ENCODE results near the gene ZDHHC11B. TPM values are rescaled to one million over a fixed set of nuclear protein-coding genes. Genes with fewer than 3 reads are reported as not detected.

The ZDHHC11B gene
- total and polyA plus RNA-seq, 2 of the 13 experiments (the other 11 are each of a cell fraction or from before 2014, with no cell fraction given) = 0.11 to 0.12 TPM

GRCh38 chr5:661891-662750 lies 122.4 kb downstream of the ZDHHC11B start:
- Histone ChIP-seq H2AFZ (ENCODE audit: low read length) (no peak overlapping the region), H3K4me2 (ENCODE audit: low read depth, low read length) (no peak overlapping the region), H3K79me2 (ENCODE audit: insufficient read depth, low read length) (no peaks in the 10 kb centered on the region), H3K9ac (ENCODE audit: insufficient read depth, low read depth, low read length) (no peak overlapping the region), H3K9me3 (ENCODE audit: low read length) (no peaks in the 10 kb centered on the region), H3K36me3 (replicated peaks in 1 of 2; ENCODE audit: control insufficient read depth in 1 of 2, insufficient read depth in 2 of 2, low read length in 2 of 2) (peaks cover 10 to 57% of the 10 kb centered on the region in 2 experiments), H3K27me3 (ENCODE audit: control insufficient read depth in 1 of 2, insufficient read depth in 2 of 2, low read length in 2 of 2) (no peaks in the 10 kb centered on the region; a peak in 1 of 5 replicates), H3K4me3 (replicated peaks in 1 of 3; ENCODE audit: insufficient read depth in 1 of 3, low read depth in 2 of 3, low read length in 3 of 3) (no peak overlapping the region), H3K27ac (ENCODE audit: extremely low read length, insufficient read depth, low read length) (no peak overlapping the region), H3K4me1 (ENCODE audit: insufficient read depth, low read length) (no peaks in the 10 kb centered on the region), H4K20me1 (ENCODE audit: insufficient read depth, low read length) (no peaks in the 10 kb centered on the region)
- FAIRE-seq (no peak), DNase-seq (ENCODE audit: low spot score) (no peak), ATAC-seq (no peak)
- no TSS peak for BruUV-seq (replicated peaks)
- in situ Hi-C loops (cut with HindIII; ENCODE audit: extremely low pct_ligation_motif_present, low pct_unique_long_range_greater_than_20kb) = no loop called here
- ChIA-PET POLR2A (no interaction called here), CTCF (ENCODE audit: low intra/inter-chr PET ratio, low total read pairs) (no interaction called here)
- 99% methylated on average over 17 of the region's 53 CpGs for WGBS (ENCODE audit: low lambda C conversion rate)
- intact Hi-C loops (cut with micrococcal nuclease; ENCODE audit: unreplicated experiment) = no loop called here
- TF ChIP-seq MEIS1 (CRISPR knock-in tag; IDR thresholded peaks at IDR 0.05; ENCODE audit: borderline replicate concordance) (no peak), ZNF234 (CRISPR knock-in tag; conservative IDR thresholded peaks at IDR 0.05) (no peak), NR2F6 (IDR thresholded peaks at IDR 0.05) (no peak), NR2F6 (CRISPR knock-in tag; IDR thresholded peaks at IDR 0.05) (no peak), ZBTB34 (CRISPR knock-in tag; IDR thresholded peaks at IDR 0.05) (no peak), SALL2 (CRISPR knock-in tag; IDR thresholded peaks at IDR 0.05) (no peak), POGK (CRISPR knock-in tag; conservative IDR thresholded peaks at IDR 0.05) (no peak), PPARG (CRISPR knock-in tag; conservative IDR thresholded peaks at IDR 0.05) (no peak), GABPB1 (CRISPR knock-in tag; IDR thresholded peaks at IDR 0.05) (no peak), CHD2 (IDR thresholded peaks at IDR 0.05; ENCODE audit: low read depth, low read length) (no peak), THAP8 (CRISPR knock-in tag; IDR thresholded peaks at IDR 0.05; ENCODE audit: borderline replicate concordance) (no peak), ZNF142 (CRISPR knock-in tag; IDR thresholded peaks at IDR 0.05) (no peak), MYPOP (CRISPR knock-in tag; IDR thresholded peaks at IDR 0.05) (no peak)
